ENCODE data around the gene ZFPL1.

DNA sequence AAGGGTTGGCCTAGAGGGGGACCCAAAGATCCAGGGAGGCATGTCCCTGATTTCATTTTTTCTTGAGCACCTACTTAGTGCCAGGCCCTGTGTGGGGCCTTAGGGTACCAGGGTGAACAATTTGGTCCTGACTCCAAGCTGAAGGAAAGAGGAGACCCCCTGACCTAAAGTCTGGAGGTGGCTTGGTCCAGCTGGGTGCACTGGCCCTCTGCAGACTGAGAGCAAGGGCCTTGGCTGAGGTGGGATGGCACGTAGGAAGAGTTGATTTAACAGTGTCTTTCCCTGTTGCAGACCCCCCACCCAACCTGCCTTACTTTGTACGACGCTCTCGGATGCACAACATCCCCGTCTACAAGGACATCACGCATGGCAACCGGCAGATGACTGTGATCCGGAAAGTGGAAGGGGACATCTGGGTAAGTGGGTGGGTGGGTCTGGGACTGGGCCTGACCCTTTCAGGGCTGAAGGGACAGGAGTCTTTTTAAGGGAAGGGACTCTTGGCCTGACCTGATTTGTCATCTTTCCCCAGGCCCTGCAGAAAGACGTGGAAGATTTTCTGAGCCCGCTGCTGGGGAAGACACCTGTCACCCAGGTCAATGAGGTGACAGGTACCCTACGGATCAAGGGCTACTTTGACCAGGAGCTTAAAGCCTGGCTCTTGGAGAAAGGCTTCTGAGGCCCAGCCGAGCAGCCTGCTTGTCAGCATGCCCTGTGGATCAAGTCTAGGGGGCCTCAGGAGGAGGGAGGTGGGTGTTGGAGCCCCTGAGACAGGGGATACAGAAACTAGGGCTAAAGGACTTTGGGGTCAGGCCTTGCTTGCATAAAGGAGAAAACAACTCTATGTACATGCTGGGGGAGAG is 41.4 kb downstream of the ZFPL1 start:
- TF ChIP-seq, protein P1, sequence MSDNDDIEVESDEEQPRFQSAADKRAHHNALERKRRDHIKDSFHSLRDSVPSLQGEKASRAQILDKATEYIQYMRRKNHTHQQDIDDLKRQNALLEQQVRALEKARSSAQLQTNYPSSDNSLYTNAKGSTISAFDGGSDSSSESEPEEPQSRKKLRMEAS (IDR thresholded peaks at IDR 0.05) = no peak
- TF ChIP-seq TAF1 (IDR thresholded peaks at IDR 0.05; ENCODE audit: low read depth) (no peak), NFIC (IDR thresholded peaks at IDR 0.05) (no peak), CEBPB (IDR thresholded peaks at IDR 0.05) (no peak), YY1 (IDR thresholded peaks at IDR 0.05; ENCODE audit: low read depth) (no peak)
